Subcutaneous adipose tissue (tissue), 4 donors: ENCODE data around the gene POU6F2. TPM values are rescaled to one million over a fixed set of nuclear protein-coding genes. Genes with fewer than 3 reads are reported as not detected.

ENCODE experiments used
- total RNA-seq, 4 donors: library from RNA; depleted of rRNA; stranded (reverse); fragments of >200 nt; gene quantifications; one replicate each; pipeline ENCODE4 v1.1.0, GENCODE V29; 2016
- TF ChIP-seq, protein P1 (sequence below): fragments of 450-650 bp; IDR thresholded peaks from one replicate; pipeline ENCODE4 v1.5.1; 2016; ENCODE audit warnings: low read depth, mild to moderate bottlenecking, control low read depth, antibody characterized with exemption, moderate library complexity

The POU6F2 gene
- total RNA-seq, 4 donors from 2014 or later = not detected

DNA sequence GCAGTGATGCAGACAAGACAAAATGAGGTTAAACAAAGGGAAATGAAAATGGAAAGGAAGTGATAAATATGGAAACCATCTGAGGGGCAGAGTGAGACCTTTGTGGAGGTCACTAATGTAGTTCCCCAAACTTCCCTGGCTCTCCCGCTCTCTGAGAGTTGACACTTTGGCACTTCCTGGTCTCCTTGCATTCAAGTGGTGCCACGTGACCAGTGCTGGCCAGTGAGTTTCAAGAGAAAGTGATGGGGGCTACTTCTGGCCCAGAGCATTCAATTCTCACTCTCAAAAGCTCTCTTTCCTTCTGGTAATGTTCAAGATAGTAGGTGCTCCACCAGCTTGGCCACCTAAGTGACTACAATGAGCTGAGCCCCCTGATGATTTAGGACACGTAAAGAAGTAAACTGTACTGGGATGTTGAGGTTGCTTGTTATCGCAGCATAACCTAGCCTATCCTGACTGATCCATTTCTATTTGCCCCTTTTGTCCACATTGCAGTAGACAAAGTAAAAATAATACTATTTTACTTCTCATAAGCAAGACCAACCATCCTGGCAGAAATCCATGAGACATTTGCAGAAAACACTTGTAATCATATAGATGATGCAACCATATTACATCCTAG lies 346.5 kb downstream of the POU6F2 start:
- TF ChIP-seq, protein P1, sequence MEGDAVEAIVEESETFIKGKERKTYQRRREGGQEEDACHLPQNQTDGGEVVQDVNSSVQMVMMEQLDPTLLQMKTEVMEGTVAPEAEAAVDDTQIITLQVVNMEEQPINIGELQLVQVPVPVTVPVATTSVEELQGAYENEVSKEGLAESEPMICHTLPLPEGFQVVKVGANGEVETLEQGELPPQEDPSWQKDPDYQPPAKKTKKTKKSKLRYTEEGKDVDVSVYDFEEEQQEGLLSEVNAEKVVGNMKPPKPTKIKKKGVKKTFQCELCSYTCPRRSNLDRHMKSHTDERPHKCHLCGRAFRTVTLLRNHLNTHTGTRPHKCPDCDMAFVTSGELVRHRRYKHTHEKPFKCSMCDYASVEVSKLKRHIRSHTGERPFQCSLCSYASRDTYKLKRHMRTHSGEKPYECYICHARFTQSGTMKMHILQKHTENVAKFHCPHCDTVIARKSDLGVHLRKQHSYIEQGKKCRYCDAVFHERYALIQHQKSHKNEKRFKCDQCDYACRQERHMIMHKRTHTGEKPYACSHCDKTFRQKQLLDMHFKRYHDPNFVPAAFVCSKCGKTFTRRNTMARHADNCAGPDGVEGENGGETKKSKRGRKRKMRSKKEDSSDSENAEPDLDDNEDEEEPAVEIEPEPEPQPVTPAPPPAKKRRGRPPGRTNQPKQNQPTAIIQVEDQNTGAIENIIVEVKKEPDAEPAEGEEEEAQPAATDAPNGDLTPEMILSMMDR = no peak

DNA sequence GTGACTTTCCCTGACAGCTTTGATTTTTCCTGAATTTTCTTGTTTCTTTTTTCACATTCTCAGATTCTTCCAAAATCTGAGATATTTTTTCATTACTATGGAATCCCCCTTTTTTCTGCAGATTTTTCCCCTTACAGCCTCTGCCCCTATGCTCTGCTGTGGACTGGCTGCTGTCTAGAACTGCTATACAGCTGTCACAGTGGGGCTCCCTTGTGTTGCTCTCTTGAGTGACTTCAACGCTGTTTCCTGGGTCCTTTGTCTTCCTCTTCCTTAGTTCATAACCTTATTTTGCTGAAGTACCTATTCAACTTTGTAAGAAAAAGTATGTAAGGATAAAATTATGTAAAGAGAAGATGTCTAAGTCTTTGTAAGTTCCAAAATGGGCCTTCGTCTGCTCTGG lies 354.4 kb downstream of the POU6F2 start:
- TF ChIP-seq, protein P1 = no peak

DNA sequence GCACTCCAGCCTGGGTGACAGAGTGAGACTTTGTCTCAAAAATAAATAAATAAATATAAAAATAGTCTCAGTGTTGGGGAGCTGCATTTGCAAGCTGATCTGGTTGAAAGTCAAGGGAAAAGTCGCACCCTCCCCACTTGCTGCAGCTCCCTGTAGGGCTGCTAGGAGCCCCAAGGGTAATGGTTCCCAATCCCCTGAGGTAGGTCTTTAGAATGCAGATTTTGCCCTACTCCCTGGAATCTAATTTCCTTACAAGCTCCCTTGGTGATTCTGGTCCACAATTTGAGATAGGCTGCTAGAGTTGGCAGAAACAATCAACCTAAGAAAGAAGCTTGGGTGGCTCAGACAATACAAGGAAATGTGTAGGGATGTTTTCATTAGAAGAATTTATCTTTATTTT lies 356.0 kb downstream of the POU6F2 start:
- TF ChIP-seq, protein P1 = no peak

DNA sequence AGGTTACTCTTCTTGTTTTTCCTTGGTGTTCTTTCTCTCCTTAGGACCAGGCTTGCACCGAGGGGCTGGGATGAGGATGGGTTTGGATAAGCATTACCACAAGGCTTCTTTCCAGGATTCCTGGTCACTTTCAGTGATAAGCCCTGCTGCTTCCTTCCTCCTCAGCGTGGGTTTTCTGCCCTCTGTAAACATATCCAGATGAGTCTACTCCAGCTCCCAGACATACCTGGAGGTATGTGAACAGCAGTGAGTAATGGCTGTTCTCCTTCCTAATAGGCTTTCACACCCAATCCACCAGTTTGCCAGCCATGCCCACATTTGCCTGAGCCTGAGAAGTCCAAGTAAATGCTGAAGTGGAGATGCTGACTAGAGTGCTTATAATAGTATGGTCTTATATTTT lies 358.7 kb downstream of the POU6F2 start:
- TF ChIP-seq, protein P1 = no peak

DNA sequence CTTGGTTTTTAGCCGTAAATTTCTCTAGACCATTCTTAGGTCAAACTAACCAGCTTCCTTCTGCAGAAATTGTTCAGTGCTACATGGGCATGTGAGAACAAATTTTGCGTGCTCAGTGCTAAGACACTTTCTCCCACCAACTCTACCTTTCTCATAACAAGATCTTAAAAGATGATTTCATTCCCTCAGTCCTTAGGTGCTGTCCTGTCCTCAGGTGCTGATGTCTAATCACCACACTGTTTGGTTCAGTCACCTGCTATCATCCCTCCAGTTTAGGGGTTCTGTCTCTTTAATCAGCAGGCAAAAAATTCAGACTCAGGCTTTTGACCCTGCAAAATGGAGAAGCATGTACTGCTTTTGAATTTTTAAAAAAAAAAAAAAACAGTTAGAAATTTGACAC lies 361.0 kb downstream of the POU6F2 start:
- TF ChIP-seq, protein P1 = no peak

DNA sequence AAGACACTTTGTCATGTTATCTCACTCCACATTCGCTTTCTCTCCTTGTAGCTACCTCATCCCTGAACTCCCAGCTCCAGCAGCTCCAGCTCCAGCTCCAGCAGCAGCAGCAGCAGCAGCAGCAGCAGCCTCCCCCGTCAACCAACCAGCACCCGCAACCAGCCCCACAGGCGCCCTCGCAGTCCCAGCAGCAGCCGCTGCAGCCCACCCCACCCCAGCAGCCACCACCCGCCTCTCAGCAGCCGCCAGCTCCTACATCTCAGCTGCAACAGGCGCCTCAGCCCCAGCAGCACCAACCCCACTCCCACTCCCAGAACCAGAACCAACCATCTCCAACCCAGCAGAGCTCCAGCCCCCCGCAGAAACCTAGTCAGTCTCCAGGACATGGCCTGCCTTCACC lies 361.9 kb downstream of the POU6F2 start:
- TF ChIP-seq, protein P1 = no peak

DNA sequence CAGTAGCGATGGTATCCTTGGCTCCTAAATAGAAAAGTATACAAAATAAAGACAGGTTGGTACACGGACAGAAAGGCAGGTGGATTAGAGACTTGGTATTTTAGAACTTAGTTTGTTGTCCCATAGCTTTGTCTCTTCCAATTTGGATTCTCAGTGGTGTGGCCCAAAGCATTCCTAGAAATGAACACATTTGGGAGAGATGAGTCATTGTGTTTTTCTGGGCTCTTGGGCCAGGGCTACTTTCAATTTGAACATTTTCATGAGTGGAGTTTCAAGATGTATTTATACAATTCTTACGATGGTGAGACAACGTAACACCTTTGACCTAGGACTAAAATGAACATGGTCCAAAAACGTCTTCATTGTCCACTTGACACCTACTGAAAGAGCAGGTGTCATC lies 363.4 kb downstream of the POU6F2 start:
- TF ChIP-seq, protein P1 = no peak
